ENCODE data around the gene MAP3K12.

GRCh38 chr12:53505086-53505485 is 5.8 kb upstream of the MAP3K12 start:
- TF ChIP-seq CTCF (conservative IDR thresholded peaks at IDR 0.05; ENCODE audit: low read length): no peak
- no peak for TF ChIP-seq EZH2phosphoT487 (IDR thresholded peaks at IDR 0.05; ENCODE audit: borderline replicate concordance, low read depth, low read length)
